Uterus (tissue), 2 donors: ENCODE results near the gene POU2F1.

Experiments used
- POLR2A ChIP-seq, 2 donors: fragments of 450-650 bp; IDR thresholded peaks; one replicate each; pipeline ENCODE4 v1.6.1; 2016; ENCODE audit warnings: antibody characterized with exemption in 2 of 2, mild to moderate bottlenecking in 1 of 2, moderate library complexity in 1 of 2
- TF ChIP-seq, protein P1 (sequence below), 4 experiments: fragments of 200-600 bp in 2 of 4; fragments of 450-650 bp in 2 of 4; sonication (generic) in 2 of 4; IDR thresholded peaks; one replicate each; pipeline ENCODE4 v1.5.1; 2016 to 2019; ENCODE audit warnings: antibody characterized with exemption in 4 of 4, mild to moderate bottlenecking in 2 of 4, moderate library complexity in 1 of 4

DNA sequence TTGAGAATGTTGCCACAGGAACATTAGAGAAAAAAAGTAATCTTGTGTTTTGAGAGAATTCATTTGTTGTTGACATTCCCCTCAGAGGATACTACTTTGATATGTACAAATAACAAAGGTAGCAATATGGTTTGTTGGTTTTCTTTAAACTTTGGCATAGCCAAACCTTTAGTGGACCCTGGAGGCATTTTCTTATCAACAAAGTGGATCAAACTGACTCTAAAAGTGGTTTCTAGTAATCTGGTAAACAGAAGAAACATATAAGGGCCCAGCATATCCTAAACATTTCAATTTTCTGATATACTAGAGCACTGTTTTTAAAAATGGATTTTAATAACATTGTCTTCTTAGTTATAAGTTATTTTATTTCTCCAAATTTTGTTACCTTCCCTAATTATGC, 29.8 kb downstream of the POU2F1 start:
- TF ChIP-seq, protein P1, sequence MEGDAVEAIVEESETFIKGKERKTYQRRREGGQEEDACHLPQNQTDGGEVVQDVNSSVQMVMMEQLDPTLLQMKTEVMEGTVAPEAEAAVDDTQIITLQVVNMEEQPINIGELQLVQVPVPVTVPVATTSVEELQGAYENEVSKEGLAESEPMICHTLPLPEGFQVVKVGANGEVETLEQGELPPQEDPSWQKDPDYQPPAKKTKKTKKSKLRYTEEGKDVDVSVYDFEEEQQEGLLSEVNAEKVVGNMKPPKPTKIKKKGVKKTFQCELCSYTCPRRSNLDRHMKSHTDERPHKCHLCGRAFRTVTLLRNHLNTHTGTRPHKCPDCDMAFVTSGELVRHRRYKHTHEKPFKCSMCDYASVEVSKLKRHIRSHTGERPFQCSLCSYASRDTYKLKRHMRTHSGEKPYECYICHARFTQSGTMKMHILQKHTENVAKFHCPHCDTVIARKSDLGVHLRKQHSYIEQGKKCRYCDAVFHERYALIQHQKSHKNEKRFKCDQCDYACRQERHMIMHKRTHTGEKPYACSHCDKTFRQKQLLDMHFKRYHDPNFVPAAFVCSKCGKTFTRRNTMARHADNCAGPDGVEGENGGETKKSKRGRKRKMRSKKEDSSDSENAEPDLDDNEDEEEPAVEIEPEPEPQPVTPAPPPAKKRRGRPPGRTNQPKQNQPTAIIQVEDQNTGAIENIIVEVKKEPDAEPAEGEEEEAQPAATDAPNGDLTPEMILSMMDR (IDR thresholded peaks at IDR 0.05), result no peak
- no peak for TF ChIP-seq POLR2A (IDR thresholded peaks at IDR 0.05)
